RWPE1 (cell line): ENCODE results near the gene PLCH1.

ENCODE experiments used
- CTCF ChIA-PET: fragments of 350-600 bp; sonication (Branson Sonifier 250); formaldehyde crosslinking; extraction: SDS; loops from one replicate; lab custom pipeline; 2021; lab: Yijun Ruan, JAX
- POLR2A ChIA-PET: fragments of 400-600 bp; formaldehyde crosslinking; extraction: SDS; loops from one replicate; lab custom pipeline; 2020; ENCODE audit warnings: antibody characterized with exemption; ENCODE audit not compliant: low non-redundant PET; lab: Yijun Ruan, JAX
- DNase-seq: peaks from one replicate; pipeline ENCODE4 v3.0.0; 2012; ENCODE audit warnings: low spot score
- H3K27ac ChIP-seq: fragments of 450-650 bp; 2 replicates; pipeline ENCODE4 v1.5.1; 2017
- TF ChIP-seq, protein P1 (sequence below): fragments of 450-650 bp; conservative IDR thresholded peaks from 2 replicates; pipeline ENCODE4 v1.5.1; 2017; ENCODE audit warnings: low read depth, mild to moderate bottlenecking

The PLCH1 gene

GRCh38 chr3:155362808-155363689, 381.8 kb downstream of the PLCH1 start:
- no peak for DNase-seq
- ChIA-PET CTCF (no interaction called here), POLR2A (no interaction called here)
- no peak overlapping the region for H3K27ac ChIP-seq
- TF ChIP-seq, protein P1, sequence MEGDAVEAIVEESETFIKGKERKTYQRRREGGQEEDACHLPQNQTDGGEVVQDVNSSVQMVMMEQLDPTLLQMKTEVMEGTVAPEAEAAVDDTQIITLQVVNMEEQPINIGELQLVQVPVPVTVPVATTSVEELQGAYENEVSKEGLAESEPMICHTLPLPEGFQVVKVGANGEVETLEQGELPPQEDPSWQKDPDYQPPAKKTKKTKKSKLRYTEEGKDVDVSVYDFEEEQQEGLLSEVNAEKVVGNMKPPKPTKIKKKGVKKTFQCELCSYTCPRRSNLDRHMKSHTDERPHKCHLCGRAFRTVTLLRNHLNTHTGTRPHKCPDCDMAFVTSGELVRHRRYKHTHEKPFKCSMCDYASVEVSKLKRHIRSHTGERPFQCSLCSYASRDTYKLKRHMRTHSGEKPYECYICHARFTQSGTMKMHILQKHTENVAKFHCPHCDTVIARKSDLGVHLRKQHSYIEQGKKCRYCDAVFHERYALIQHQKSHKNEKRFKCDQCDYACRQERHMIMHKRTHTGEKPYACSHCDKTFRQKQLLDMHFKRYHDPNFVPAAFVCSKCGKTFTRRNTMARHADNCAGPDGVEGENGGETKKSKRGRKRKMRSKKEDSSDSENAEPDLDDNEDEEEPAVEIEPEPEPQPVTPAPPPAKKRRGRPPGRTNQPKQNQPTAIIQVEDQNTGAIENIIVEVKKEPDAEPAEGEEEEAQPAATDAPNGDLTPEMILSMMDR: no peak

GRCh38 chr3:155360281-155360680, 384.6 kb downstream of the PLCH1 start:
- H3K27ac ChIP-seq: no peak overlapping the region
- TF ChIP-seq, protein P1: no peak
- no peak for DNase-seq
- ChIA-PET POLR2A (no interaction called here), CTCF (no interaction called here)

GRCh38 chr3:155356594-155357370, 388.1 kb downstream of the PLCH1 start:
- ChIA-PET CTCF (interaction anchor here (0.8 kb wide), 1 partner anchor 12 kb away, joined by 4 read pairs; no protein-coding TSS in a partner anchor), POLR2A (no interaction called here)
- no peak overlapping the region for H3K27ac ChIP-seq
- no peak for DNase-seq
- TF ChIP-seq, protein P1: no peak

DNA sequence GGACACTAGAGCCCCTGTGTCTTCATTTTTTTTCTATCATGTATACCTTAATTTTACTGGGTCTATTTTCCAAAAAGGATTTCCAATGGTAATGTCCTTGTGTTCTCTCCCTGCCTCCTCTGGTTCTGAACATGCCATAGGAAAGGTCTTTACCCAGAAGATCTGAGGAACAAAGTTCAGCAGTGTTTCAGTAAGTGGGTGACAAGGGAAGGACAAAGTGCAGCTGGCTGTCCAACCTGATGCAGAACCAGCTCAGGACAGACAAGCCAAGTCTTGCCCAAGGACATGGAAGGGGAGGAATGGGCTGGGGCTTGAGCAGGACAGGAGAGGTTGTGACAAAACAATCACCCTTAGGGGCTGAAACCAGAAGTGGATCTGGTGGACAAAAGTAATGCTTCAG, 390.2 kb downstream of the PLCH1 start:
- POLR2A ChIA-PET: no interaction called here
- CTCF ChIA-PET: interaction anchor here (0.6 to 1.0 kb wide), 3 partner anchors 31 to 1079 kb away, joined by 3 read pairs; no protein-coding TSS in a partner anchor

GRCh38 chr3:155352900-155353490, 391.9 kb downstream of the PLCH1 start:
- H3K27ac ChIP-seq: no peak overlapping the region
- CTCF ChIA-PET: interaction anchor here (0.5 to 2.0 kb wide), 5 partner anchors 28 to 1311 kb away, joined by 3 to 10 read pairs (median 4); no protein-coding TSS in a partner anchor
- TF ChIP-seq, protein P1: peak; percentile 58; the same call in 1 of the 2 replicates
- POLR2A ChIA-PET: no interaction called here
- DNase-seq: peak; percentile 46

More for the DNA sequence above, 390.2 kb downstream of the PLCH1 start:
- DNase-seq: no peak
- TF ChIP-seq, protein P1: no peak
- no peak overlapping the region for H3K27ac ChIP-seq

DNA sequence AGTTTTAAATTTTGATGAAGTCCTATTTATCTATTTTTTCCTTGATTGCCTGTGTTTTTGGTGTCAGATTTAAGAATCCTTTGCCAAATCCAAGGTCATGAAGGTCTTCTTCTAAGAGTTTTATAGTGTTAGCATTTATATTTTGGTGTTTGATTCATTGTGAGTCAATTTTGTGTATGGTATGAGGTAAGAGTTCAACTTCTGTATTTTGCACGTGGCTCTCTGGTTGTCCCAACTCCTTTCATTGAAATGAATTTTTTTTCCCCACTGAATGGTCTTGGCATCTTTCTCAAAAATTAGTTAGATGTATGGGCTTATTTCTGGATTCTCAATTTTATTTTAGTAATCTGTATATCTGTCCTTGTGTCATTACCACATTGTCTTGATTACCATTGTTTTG, 394.3 kb downstream of the PLCH1 start:
- ChIA-PET CTCF (interaction anchor here (1.4 kb wide), 1 partner anchor 351 kb away, joined by 9 read pairs; no protein-coding TSS in a partner anchor), POLR2A (no interaction called here)
- no peak overlapping the region for H3K27ac ChIP-seq
- no peak for DNase-seq
- TF ChIP-seq, protein P1: no peak
